GM19043 (cell line): Measurements from ENCODE around the gene LNX1.

ENCODE experiments used
- ATAC-seq: cut with Tn5 transposase; IDR thresholded peaks from one replicate; pipeline ENCODE4 v1.9.1; 2021; ENCODE audit warnings: low read depth; ENCODE audit not compliant: unreplicated experiment

The LNX1 gene

DNA sequence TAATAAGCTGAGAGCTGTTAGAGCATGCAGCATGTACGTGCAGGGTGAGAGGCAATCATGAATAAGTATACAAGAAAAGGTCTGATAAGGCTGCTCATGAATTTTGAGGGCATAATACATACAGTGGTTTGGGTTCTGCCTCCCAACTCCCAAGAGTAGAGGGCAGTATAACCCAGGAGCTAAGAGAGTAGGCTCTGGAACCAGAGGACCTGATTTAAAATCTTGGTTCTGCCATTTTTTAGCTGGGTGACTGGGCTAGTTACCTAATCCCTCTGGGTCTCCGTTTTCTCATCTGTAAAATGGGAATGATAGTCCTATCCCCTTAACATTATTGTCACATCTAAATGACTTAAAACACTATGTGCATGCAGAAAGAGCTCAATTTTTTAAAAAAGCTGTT lies 85.3 kb downstream of the LNX1 start:
- ATAC-seq: no peak

DNA sequence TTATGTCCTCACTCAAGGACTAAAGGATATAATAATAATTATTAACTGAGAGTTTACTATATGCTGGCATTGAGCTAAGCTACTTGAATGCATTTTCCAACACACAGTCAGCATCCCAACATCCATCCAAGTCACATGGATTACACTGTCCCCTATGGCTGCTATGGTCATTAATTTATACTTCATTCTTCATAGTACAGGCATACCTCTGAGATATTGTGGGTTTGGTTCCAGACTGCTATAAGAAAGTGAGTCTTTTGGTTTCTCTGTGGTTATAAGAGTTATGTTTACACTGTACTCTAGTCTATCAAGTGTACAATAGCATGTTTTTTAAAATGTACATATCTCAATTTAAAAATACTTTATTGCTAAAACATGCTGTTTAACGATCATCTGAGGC lies 89.2 kb downstream of the LNX1 start:
- ATAC-seq: no peak

- no peak for ATAC-seq
These were observed 89.7 kb downstream of the LNX1 start for GRCh38 chr4:53501561-53501960.

- no peak for ATAC-seq
These were observed 90.7 kb downstream of the LNX1 start for GRCh38 chr4:53500546-53500945.

DNA sequence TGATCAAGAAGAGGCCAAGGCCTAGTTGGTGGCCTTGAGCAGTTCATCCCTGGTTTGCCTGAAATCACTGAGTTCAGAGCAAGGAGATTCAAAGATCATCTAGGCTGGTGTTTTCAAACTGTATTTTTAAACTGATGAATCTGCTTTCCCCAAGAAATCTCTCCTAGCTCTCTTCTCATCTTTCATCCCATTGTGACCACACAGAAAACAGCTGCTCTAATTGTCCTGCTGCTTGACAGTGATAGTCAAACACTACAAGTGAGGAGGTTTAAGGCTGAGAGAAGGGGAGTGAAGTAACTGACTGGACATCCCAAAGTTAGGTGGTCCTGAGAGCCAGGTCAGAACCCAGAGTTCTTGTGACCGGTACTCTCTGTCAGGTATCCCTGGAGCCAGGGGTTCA lies 91.5 kb downstream of the LNX1 start:
- ATAC-seq: no peak

- ATAC-seq: no peak
These were observed 92.6 kb downstream of the LNX1 start for GRCh38 chr4:53498706-53499105.

- ATAC-seq: no peak
These were observed 93.6 kb downstream of the LNX1 start for GRCh38 chr4:53497487-53498244.

GRCh38 chr4:53494851-53495250 lies 96.4 kb downstream of the LNX1 start:
- no peak for ATAC-seq

DNA sequence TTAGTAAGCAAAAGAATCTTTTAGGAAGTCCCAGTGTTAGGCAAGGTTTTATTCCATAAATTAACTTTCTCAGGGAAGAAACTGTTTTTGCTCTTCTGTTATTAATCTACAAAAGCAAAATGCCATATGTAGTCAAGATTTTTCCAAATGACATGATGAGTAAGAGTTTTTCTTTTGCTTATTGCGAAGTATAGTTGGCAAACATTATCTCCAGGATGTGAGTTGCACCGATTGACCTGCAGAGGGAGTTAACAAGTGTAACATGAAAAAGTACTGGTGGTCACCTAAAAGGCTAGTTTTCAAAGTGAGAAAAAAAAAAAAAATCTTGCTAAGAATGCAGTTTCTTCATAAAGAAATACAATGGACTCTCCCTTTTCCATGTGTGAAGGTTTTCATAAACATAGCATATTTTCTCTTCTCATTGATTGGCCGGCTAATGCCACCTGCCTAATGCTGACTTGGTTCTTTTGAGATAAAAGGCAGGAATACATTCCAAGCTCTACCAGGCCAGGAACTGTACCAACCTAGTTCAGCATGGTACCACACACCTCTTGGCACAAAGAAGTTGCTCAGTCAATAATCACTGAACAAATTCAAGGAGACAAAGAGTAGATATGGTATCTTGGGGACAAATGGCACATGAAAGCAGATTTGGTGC lies 100.2 kb downstream of the LNX1 start:
- ATAC-seq: no peak

- no peak for ATAC-seq
These were observed 100.9 kb downstream of the LNX1 start for GRCh38 chr4:53490161-53490956.

GRCh38 chr4:53489279-53489889 lies 101.9 kb downstream of the LNX1 start:
- no peak for ATAC-seq

- ATAC-seq: no peak
These were observed 103.5 kb downstream of the LNX1 start for GRCh38 chr4:53487766-53488165.

GRCh38 chr4:53485658-53486040 lies 105.6 kb downstream of the LNX1 start:
- ATAC-seq: no peak

DNA sequence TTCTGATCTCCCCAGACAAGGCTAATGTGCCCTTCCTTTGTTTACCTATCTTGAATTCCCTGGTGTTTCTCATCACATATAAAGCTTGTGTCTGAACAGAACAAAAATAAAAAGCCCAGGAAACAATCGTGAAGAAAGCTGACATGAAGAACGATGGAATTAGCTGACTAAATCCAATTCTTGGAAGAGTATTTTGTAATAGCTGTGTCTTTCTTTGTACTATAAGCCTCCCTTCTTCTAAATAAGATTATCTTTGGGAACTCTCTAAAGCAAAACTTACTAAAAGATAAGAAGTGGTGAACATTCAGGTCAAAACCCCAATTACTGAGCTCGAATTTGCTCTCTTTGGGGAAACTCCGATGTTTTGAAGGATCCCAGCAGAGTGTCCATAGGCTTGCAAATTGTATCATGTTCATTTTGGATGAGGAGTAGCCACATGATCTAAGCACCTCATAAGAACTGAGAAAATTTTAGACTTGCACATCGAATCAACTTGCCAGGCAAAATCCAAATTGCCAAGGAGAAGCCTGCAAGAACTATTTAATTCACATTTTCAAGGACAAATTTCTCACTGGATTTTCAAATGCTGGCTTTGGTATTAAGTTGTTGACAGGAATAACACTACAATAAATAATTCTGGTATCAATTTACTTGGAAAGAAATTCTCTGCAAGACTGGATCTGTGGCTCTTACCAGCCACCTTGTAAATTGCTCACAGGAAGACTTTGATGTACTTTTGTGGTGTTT lies 106.2 kb downstream of the LNX1 start:
- no peak for ATAC-seq

DNA sequence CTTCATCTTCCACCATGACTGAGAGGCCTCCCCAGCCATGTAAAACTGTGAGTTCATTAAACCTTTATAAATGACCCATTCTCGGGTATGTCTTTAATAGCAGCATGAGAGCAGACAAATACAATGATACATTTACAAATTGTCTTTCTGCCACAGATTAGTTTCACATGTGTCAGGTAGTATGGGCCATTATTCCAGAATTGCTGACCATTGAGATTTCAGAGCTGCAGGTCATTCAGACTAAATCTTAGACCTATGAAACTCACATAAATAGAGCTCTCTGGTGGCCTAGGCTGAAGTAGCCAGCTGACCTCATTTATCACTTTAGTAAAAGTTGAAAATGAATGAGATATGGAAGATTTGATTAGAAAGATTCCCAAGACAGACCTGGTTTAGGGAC lies 108.0 kb downstream of the LNX1 start:
- no peak for ATAC-seq

DNA sequence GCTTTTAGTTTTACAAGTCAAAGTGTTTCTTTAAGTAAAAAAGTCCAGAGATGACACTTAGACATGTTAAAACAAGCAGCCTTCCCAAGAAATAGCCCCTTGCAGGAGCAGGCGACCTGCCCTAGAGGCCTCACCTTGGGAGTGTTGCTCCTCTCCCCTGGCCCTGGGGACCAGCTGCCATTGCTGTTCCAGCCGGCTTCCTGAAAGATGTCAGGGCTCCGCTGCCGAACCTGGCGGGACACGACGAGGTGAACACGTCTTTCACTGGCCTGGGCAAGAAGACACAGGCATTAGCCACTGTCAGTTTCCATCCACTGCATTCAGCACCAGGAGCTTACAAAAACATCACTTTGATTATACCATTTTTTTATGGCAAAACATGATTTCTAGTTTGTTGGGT lies 109.7 kb downstream of the LNX1 start:
- no peak for ATAC-seq

- ATAC-seq: no peak
These were observed 110.4 kb downstream of the LNX1 start for GRCh38 chr4:53480909-53481308.

GRCh38 chr4:53479736-53480525 lies 111.4 kb downstream of the LNX1 start:
- ATAC-seq: no peak

DNA sequence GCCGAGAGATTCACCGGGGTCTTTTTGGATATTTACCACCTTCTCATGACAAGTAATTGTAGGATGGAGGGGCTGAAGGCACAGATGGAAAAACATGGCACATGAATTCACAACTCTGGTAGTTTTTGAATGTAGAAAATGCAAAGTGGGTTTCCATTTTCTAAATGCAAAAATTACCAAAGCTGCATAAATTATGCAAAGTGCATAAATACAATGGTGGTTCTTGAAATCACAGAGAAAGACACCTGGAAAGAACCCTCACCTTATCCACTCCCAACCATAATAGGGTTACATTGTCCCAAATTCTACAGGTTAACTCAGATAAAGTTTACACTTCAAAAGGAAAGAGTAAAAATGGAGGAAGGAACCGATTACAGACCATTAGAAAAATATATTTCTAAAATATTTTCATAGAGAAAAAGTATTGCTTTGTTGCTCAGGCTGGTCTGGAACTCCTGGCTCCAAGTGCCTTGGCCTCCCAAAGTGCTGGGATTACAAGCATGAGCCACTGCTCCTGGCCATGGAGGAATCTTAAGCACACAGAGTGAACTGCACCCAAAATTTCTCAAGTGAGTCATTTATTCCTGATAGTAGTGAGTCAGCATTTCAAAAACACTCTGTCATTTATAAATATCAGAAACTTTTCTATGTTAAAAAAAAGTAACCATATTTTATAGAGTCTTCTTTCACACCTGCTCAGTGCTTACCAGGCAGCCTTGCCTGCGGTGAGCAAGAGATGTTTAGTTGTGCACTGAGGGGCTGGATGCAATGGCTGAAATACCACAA lies 112.4 kb downstream of the LNX1 start:
- ATAC-seq: no peak
